HepG2 (cell line): Measurements from ENCODE around the gene SMAD3. TPM values are rescaled to one million over a fixed set of nuclear protein-coding genes. Genes with fewer than 3 reads are reported as not detected.

Source experiments
- DNMT1 ChIP-seq: sonication (generic); formaldehyde crosslinking; IDR thresholded peaks from 2 replicates; pipeline ENCODE4 v1.5.1; 2020; ENCODE audit warnings: mild to moderate bottlenecking, missing genetic modification reagents
- FOSL2 ChIP-seq: sonication (generic); formaldehyde crosslinking; IDR thresholded peaks from 2 replicates; pipeline ENCODE4 v1.4.0; 2020; ENCODE audit warnings: missing genetic modification reagents
- KMT2A ChIP-seq: sonication (generic); formaldehyde crosslinking; IDR thresholded peaks from 2 replicates; pipeline ENCODE4 v1.4.0; 2020; ENCODE audit warnings: missing genetic modification reagents
- MIXL1 ChIP-seq: IDR thresholded peaks from 2 replicates; pipeline ENCODE4 v1.6.1; 2016
- NR2F2 ChIP-seq: IDR thresholded peaks from 2 replicates; pipeline ENCODE4 v1.6.1; 2012; ENCODE audit warnings: low read depth, inconsistent platforms, borderline replicate concordance
- POGZ ChIP-seq: sonication (generic); formaldehyde crosslinking; IDR thresholded peaks from 2 replicates; pipeline ENCODE4 v1.4.0; 2020; ENCODE audit warnings: mild to moderate bottlenecking, missing genetic modification reagents
- SCMH1 ChIP-seq: sonication (generic); formaldehyde crosslinking; IDR thresholded peaks from 2 replicates; pipeline ENCODE4 v1.9.0; 2021; ENCODE audit warnings: missing genetic modification reagents, mild to moderate bottlenecking, borderline replicate concordance
- SOX5 ChIP-seq: IDR thresholded peaks from 2 replicates; pipeline ENCODE4 v1.6.1; 2016; ENCODE audit warnings: borderline replicate concordance
- TBL1XR1 ChIP-seq: fragments of 150-350 bp; IDR thresholded peaks from 2 replicates; pipeline ENCODE4 v1.6.1; 2014; ENCODE audit warnings: borderline replicate concordance, low read length; ENCODE audit not compliant: partially characterized antibody
- TEAD2 ChIP-seq: sonication (generic); formaldehyde crosslinking; IDR thresholded peaks from 2 replicates; pipeline ENCODE4 v1.9.0; 2021; ENCODE audit warnings: missing genetic modification reagents
- polyA plus RNA-seq, 8 experiments: library from polyadenylated mRNA; depleted of rRNA in 3 of 8; stranded (reverse) in 7 of 8; unstranded in 1 of 8; fragments of >200 nt; fragmentation: Illumina TruSeq in 4 of 8; extraction: Trizol in 4 of 8; gene quantifications; 2 replicates each; pipeline versions ENCODE4 v1.2.1 to v1.2.3, GENCODE V29; 2011 to 2016; ENCODE audit warnings: low read depth in 4 of 8, missing spikeins in 1 of 8, mixed read lengths in 1 of 8; ENCODE audit not compliant: insufficient read depth in 1 of 8
- total RNA-seq, 5 experiments: library from RNA; depleted of rRNA; stranded (reverse); fragments of >200 nt; fragmentation: Illumina TruSeq; extraction: Trizol; gene quantifications; 2 replicates each; pipeline ENCODE4 v1.2.3, GENCODE V29; 2016; ENCODE audit warnings: low read depth in 1 of 5
- TF ChIP-seq, protein P1 (sequence below): sonication (generic); formaldehyde crosslinking; conservative IDR thresholded peaks from 2 replicates; pipeline ENCODE4 v1.8.0; 2022; ENCODE audit warnings: missing genetic modification reagents
- TF ChIP-seq, protein P2 (sequence below): sonication (generic); formaldehyde crosslinking; IDR thresholded peaks from 2 replicates; pipeline ENCODE4 v1.4.0; 2020; ENCODE audit warnings: mild to moderate bottlenecking, low read depth, missing genetic modification reagents
- TF ChIP-seq, protein P3 (sequence below): IDR thresholded peaks from 2 replicates; pipeline ENCODE4 v1.6.1; 2016; ENCODE audit warnings: mild to moderate bottlenecking, missing biosample characterization, missing genetic modification reagents
- TF ChIP-seq, protein P4 (sequence below): sonication (generic); formaldehyde crosslinking; IDR thresholded peaks from 2 replicates; pipeline ENCODE4 v1.4.0; 2020; ENCODE audit warnings: mild to moderate bottlenecking, missing genetic modification reagents
- TF ChIP-seq, protein P5 (sequence below): sonication (generic); formaldehyde crosslinking; IDR thresholded peaks from 2 replicates; pipeline ENCODE4 v1.4.0; 2020; ENCODE audit warnings: mild to moderate bottlenecking, missing genetic modification reagents

The SMAD3 gene
- total and polyA plus RNA-seq, 2 of the 13 experiments (the other 11 are each of a cell fraction or from before 2014, with no cell fraction given) = 8.6 to 56.3 TPM

- TF ChIP-seq, protein P1, sequence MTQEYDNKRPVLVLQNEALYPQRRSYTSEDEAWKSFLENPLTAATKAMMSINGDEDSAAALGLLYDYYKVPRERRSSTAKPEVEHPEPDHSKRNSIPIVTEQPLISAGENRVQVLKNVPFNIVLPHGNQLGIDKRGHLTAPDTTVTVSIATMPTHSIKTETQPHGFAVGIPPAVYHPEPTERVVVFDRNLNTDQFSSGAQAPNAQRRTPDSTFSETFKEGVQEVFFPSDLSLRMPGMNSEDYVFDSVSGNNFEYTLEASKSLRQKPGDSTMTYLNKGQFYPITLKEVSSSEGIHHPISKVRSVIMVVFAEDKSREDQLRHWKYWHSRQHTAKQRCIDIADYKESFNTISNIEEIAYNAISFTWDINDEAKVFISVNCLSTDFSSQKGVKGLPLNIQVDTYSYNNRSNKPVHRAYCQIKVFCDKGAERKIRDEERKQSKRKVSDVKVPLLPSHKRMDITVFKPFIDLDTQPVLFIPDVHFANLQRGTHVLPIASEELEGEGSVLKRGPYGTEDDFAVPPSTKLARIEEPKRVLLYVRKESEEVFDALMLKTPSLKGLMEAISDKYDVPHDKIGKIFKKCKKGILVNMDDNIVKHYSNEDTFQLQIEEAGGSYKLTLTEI (CRISPR knock-in tag) = no peak
- TF ChIP-seq NR2F2 (no peak), POGZ (CRISPR knock-in tag) (no peak), DNMT1 (CRISPR knock-in tag) (no peak), SOX5 (CRISPR knock-in tag) (peak; percentile 22; the same call in 1 of the 2 replicates), TBL1XR1 (no peak), TEAD2 (CRISPR knock-in tag) (no peak), KMT2A (CRISPR knock-in tag) (no peak), MIXL1 (CRISPR knock-in tag) (no peak), FOSL2 (CRISPR knock-in tag) (peak; percentile 45; the same call in 1 of the 2 replicates), SCMH1 (CRISPR knock-in tag) (no peak)
- TF ChIP-seq, protein P2, sequence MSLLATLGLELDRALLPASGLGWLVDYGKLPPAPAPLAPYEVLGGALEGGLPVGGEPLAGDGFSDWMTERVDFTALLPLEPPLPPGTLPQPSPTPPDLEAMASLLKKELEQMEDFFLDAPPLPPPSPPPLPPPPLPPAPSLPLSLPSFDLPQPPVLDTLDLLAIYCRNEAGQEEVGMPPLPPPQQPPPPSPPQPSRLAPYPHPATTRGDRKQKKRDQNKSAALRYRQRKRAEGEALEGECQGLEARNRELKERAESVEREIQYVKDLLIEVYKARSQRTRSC (CRISPR knock-in tag) = no peak
- TF ChIP-seq, protein P3, sequence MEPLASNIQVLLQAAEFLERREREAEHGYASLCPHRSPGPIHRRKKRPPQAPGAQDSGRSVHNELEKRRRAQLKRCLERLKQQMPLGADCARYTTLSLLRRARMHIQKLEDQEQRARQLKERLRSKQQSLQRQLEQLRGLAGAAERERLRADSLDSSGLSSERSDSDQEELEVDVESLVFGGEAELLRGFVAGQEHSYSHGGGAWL (CRISPR knock-in tag) = no peak
- TF ChIP-seq, protein P4, sequence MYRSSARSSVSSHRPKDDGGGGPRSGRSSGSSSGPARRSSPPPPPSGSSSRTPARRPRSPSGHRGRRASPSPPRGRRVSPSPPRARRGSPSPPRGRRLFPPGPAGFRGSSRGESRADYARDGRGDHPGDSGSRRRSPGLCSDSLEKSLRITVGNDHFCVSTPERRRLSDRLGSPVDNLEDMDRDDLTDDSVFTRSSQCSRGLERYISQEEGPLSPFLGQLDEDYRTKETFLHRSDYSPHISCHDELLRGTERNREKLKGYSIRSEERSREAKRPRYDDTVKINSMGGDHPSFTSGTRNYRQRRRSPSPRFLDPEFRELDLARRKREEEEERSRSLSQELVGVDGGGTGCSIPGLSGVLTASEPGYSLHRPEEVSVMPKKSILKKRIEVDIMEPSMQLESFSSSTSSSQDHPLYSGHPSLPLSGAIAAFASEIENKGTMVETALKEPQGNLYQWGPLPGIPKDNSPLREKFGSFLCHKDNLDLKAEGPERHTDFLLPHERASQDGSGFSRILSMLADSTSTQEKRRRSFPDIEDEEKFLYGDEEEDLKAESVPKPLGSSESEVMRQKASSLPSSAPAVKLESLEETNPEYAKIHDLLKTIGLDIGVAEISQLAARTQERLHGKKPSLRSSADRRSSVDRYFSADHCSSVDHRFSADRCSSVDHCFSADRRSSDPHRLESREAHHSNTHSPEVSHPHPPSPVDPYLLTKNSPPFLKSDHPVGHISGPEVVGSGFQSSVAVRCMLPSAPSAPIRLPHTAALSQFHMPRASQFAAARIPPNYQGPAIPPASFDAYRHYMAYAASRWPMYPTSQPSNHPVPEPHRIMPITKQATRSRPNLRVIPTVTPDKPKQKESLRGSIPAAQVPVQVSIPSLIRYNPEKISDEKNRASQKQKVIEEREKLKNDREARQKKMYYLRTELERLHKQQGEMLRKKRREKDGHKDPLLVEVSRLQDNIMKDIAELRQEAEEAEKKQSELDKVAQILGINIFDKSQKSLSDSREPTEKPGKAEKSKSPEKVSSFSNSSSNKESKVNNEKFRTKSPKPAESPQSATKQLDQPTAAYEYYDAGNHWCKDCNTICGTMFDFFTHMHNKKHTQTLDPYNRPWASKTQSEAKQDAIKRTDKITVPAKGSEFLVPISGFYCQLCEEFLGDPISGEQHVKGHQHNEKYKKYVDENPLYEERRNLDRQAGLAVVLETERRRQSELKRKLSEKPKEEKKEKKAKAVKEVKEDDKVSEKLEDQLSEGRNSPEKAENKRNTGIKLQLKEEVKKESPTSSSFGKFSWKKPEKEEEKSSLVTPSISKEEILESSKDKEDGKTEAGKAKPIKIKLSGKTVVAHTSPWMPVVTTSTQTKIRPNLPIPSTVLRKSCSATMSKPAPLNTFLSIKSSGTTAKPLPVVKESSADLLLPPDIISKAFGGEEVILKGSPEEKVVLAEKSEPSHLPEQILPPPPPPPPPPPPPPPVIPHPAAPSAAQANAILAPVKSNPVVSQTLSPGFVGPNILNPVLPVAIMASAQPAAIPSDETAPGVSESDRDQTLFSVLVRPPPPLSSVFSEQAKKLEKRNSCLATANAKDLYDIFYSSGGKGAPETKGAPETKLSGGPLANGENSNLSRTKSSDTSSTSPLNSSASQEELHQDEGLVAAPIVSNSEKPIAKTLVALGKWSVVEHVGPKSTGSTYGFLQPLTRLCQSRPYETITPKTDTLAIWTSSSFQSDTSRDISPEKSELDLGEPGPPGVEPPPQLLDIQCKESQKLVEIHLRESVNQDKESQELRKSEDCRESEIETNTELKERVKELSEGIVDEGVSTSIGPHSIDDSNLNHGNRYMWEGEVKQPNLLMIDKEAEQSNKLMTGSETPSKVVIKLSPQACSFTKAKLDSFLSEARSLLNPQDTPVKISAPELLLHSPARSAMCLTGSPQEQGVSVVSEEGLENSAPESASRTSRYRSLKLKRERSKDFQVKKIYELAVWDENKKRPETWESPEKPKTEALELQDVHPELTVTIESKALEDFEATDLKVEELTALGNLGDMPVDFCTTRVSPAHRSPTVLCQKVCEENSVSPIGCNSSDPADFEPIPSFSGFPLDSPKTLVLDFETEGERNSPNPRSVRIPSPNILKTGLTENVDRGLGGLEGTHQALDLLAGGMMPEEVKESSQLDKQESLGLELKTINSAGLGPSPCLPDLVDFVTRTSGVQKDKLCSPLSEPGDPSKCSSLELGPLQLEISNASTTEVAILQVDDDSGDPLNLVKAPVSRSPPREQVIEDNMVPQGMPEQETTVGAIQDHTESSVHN (CRISPR knock-in tag) = no peak
- TF ChIP-seq, protein P5, sequence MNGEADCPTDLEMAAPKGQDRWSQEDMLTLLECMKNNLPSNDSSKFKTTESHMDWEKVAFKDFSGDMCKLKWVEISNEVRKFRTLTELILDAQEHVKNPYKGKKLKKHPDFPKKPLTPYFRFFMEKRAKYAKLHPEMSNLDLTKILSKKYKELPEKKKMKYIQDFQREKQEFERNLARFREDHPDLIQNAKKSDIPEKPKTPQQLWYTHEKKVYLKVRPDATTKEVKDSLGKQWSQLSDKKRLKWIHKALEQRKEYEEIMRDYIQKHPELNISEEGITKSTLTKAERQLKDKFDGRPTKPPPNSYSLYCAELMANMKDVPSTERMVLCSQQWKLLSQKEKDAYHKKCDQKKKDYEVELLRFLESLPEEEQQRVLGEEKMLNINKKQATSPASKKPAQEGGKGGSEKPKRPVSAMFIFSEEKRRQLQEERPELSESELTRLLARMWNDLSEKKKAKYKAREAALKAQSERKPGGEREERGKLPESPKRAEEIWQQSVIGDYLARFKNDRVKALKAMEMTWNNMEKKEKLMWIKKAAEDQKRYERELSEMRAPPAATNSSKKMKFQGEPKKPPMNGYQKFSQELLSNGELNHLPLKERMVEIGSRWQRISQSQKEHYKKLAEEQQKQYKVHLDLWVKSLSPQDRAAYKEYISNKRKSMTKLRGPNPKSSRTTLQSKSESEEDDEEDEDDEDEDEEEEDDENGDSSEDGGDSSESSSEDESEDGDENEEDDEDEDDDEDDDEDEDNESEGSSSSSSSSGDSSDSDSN (CRISPR knock-in tag) = peak; percentile 51; the same call in 1 of the 2 replicates
Measured at GRCh38 chr15:67043939-67044771, 21.2 kb upstream of the SMAD3 start (continued).
